HEK293 (cell line): ENCODE data around the gene UROC1.

Experiments used
- TF ChIP-seq, protein P1 (sequence below): fragments of 450-650 bp; formaldehyde crosslinking; IDR thresholded peaks from 2 replicates; pipeline ENCODE4 v1.5.1; 2016; ENCODE audit warnings: missing biosample characterization, missing genetic modification characterization
- TF ChIP-seq, protein P2 (sequence below): fragments of 450-650 bp; formaldehyde crosslinking; IDR thresholded peaks from 2 replicates; pipeline ENCODE4 v1.5.1; 2016; ENCODE audit warnings: missing biosample characterization, missing genetic modification characterization

DNA sequence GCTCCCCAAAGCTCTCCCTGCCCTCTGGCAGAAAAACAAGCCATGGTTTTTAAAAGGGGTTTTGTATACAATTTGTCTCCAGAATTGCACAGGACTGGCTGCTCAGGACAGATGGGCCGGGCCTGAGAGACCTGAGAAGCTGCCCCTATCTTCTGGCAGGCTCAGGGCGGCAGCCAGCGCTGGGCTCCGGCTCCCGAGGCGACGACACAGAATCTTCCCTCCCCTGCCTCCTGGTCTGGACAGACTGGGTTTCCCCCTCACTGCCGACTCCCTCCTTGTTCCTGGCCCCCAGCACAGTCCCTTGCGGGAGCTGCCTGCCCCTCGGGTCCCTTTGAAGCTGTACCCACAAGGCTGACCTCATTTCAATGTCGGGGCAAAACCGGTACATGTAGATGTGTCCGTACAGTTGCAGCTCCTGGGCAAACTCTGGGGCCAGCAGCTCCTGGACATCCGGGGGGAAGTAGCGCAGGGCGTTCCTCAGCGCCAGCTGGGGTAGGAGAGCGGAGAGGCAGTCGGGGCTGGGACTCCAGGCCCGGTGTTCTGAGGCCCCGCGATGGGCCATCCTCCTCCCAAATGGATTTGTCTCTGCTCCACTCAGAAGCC is 7.2 kb downstream of the UROC1 start:
- TF ChIP-seq, protein P1, sequence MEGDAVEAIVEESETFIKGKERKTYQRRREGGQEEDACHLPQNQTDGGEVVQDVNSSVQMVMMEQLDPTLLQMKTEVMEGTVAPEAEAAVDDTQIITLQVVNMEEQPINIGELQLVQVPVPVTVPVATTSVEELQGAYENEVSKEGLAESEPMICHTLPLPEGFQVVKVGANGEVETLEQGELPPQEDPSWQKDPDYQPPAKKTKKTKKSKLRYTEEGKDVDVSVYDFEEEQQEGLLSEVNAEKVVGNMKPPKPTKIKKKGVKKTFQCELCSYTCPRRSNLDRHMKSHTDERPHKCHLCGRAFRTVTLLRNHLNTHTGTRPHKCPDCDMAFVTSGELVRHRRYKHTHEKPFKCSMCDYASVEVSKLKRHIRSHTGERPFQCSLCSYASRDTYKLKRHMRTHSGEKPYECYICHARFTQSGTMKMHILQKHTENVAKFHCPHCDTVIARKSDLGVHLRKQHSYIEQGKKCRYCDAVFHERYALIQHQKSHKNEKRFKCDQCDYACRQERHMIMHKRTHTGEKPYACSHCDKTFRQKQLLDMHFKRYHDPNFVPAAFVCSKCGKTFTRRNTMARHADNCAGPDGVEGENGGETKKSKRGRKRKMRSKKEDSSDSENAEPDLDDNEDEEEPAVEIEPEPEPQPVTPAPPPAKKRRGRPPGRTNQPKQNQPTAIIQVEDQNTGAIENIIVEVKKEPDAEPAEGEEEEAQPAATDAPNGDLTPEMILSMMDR = no peak
- TF ChIP-seq, protein P2, sequence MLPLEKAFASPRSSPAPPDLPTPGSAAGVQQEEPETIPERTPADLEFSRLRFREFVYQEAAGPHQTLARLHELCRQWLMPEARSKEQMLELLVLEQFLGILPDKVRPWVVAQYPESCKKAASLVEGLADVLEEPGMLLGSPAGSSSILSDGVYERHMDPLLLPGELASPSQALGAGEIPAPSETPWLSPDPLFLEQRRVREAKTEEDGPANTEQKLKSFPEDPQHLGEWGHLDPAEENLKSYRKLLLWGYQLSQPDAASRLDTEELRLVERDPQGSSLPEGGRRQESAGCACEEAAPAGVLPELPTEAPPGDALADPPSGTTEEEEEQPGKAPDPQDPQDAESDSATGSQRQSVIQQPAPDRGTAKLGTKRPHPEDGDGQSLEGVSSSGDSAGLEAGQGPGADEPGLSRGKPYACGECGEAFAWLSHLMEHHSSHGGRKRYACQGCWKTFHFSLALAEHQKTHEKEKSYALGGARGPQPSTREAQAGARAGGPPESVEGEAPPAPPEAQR (tag by site-specific recombination) = no peak
